Endothelial cell of coronary artery (primary cell): ENCODE data around the gene SSTR1. TPM values are rescaled to one million over a fixed set of nuclear protein-coding genes. Genes with fewer than 3 reads are reported as not detected.

Experiments
- total RNA-seq: library from RNA; depleted of rRNA; stranded (reverse); fragments of >200 nt; gene quantifications from 2 replicates; pipeline ENCODE4 v1.2.3, GENCODE V29; 2014

SSTR1 gene, protein sequence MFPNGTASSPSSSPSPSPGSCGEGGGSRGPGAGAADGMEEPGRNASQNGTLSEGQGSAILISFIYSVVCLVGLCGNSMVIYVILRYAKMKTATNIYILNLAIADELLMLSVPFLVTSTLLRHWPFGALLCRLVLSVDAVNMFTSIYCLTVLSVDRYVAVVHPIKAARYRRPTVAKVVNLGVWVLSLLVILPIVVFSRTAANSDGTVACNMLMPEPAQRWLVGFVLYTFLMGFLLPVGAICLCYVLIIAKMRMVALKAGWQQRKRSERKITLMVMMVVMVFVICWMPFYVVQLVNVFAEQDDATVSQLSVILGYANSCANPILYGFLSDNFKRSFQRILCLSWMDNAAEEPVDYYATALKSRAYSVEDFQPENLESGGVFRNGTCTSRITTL
- total RNA-seq: 0.09 and 0.94 TPM in 2 replicates

GRCh38 chr14:38207736-38208617 lies at the start of gene SSTR1:
Gene SSTR1 (plus strand): TSS chr14:38207904. CDS start chr14:38209390, 1,486 bp downstream.

GRCh38 chr14:38255673-38256532 lies 48.2 kb downstream of the SSTR1 start, which contains the start of gene CLEC14A:
Gene CLEC14A (minus strand): TSS chr14:38256093. CDS start chr14:38256022, 71 bp downstream.

Other genes with a start within 250 kb of the SSTR1 start
- gene CLEC14A, start 48.2 kb downstream of the SSTR1 start, total RNA-seq: 235 and 286 TPM in 2 replicates